Measurements from ENCODE around the gene NTM. TPM values are rescaled to one million over a fixed set of nuclear protein-coding genes. Genes with fewer than 3 reads are reported as not detected.

The NTM gene
- total RNA-seq, 1 experiment from 2014 or later: 16.4 TPM

DNA sequence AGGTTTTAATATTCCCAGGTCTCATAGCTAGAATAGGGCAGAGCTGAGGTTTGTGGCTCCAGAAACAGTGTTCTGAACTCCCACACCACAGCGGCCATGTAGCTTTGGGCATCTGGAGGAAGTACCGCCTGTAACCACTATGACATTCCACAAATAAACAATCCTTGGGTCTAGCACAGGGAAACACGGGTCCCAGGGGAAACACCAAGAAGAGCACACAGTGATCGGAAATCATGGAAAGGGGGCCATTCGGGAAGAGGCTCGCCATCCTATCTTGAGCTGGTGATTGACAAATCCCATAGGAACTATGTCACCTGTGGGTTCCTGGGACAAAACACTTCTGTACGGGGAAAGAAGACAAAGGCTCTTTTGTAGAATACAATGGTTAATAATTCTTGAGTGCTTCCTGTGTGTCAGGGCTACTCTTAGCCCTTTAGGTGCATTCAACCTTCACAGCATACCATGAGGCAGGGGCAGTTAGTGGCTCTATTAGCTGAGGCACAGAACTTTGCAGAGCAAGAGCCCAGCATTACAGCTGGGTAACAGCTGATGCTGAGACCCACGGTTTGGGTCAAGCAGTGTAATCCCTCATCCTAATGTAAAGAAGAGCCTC lies 514.2 kb downstream of the NTM start:
- POLR2A ChIA-PET: no interaction called here
- no peaks in the 10 kb centered on the region for H3K9me3 Mint-ChIP-seq
- no peak for DNase-seq (ENCODE audit: low spot score)
- ATAC-seq: no peak
- H3K4me3 Mint-ChIP-seq: no peak overlapping the region
- no peaks in the 10 kb centered on the region; the same call in 1 of the 2 replicates for H3K27me3 Mint-ChIP-seq (ENCODE audit: low read depth)
- TF ChIP-seq NFYB (CRISPR knock-in tag; conservative IDR thresholded peaks at IDR 0.05; ENCODE audit: low read depth): no peak
- TF ChIP-seq, protein P1, sequence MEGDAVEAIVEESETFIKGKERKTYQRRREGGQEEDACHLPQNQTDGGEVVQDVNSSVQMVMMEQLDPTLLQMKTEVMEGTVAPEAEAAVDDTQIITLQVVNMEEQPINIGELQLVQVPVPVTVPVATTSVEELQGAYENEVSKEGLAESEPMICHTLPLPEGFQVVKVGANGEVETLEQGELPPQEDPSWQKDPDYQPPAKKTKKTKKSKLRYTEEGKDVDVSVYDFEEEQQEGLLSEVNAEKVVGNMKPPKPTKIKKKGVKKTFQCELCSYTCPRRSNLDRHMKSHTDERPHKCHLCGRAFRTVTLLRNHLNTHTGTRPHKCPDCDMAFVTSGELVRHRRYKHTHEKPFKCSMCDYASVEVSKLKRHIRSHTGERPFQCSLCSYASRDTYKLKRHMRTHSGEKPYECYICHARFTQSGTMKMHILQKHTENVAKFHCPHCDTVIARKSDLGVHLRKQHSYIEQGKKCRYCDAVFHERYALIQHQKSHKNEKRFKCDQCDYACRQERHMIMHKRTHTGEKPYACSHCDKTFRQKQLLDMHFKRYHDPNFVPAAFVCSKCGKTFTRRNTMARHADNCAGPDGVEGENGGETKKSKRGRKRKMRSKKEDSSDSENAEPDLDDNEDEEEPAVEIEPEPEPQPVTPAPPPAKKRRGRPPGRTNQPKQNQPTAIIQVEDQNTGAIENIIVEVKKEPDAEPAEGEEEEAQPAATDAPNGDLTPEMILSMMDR (IDR thresholded peaks at IDR 0.05): no peak
- no peak for TF ChIP-seq KAT7 (CRISPR knock-in tag; IDR thresholded peaks at IDR 0.05; ENCODE audit: borderline replicate concordance)
- no peak for TF ChIP-seq ZNF425 (CRISPR knock-in tag; conservative IDR thresholded peaks at IDR 0.05)
- TF ChIP-seq FOXP1 (CRISPR knock-in tag; IDR thresholded peaks at IDR 0.05; ENCODE audit: borderline replicate concordance): no peak
- TF ChIP-seq SMAD3 (CRISPR knock-in tag; IDR thresholded peaks at IDR 0.05; ENCODE audit: borderline replicate concordance): no peak
- TF ChIP-seq, protein P2, sequence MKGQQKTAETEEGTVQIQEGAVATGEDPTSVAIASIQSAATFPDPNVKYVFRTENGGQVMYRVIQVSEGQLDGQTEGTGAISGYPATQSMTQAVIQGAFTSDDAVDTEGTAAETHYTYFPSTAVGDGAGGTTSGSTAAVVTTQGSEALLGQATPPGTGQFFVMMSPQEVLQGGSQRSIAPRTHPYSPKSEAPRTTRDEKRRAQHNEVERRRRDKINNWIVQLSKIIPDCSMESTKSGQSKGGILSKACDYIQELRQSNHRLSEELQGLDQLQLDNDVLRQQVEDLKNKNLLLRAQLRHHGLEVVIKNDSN (CRISPR knock-in tag; IDR thresholded peaks at IDR 0.05): no peak
- TF ChIP-seq, protein P3, sequence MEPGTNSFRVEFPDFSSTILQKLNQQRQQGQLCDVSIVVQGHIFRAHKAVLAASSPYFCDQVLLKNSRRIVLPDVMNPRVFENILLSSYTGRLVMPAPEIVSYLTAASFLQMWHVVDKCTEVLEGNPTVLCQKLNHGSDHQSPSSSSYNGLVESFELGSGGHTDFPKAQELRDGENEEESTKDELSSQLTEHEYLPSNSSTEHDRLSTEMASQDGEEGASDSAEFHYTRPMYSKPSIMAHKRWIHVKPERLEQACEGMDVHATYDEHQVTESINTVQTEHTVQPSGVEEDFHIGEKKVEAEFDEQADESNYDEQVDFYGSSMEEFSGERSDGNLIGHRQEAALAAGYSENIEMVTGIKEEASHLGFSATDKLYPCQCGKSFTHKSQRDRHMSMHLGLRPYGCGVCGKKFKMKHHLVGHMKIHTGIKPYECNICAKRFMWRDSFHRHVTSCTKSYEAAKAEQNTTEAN (CRISPR knock-in tag; IDR thresholded peaks at IDR 0.05): no peak
- no peak for TF ChIP-seq SMAD4 (CRISPR knock-in tag; IDR thresholded peaks at IDR 0.05)
- TF ChIP-seq, protein P4, sequence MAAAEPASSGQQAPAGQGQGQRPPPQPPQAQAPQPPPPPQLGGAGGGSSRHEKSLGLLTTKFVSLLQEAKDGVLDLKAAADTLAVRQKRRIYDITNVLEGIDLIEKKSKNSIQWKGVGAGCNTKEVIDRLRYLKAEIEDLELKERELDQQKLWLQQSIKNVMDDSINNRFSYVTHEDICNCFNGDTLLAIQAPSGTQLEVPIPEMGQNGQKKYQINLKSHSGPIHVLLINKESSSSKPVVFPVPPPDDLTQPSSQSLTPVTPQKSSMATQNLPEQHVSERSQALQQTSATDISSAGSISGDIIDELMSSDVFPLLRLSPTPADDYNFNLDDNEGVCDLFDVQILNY (CRISPR knock-in tag; IDR thresholded peaks at IDR 0.05): no peak
- TF ChIP-seq PREB (CRISPR knock-in tag; IDR thresholded peaks at IDR 0.05; ENCODE audit: borderline replicate concordance): no peak
- CTCF ChIA-PET: interaction anchor here (0.6 to 4.1 kb wide), 11 partner anchors 16 to 347 kb away, joined by 3 to 30 read pairs (median 5); no protein-coding TSS in a partner anchor
- H3K27ac Mint-ChIP-seq: no peak overlapping the region
- no peaks in the 10 kb centered on the region for H3K36me3 Mint-ChIP-seq
- peaks cover 26% of the 10 kb centered on the region for H3K4me1 Mint-ChIP-seq

DNA sequence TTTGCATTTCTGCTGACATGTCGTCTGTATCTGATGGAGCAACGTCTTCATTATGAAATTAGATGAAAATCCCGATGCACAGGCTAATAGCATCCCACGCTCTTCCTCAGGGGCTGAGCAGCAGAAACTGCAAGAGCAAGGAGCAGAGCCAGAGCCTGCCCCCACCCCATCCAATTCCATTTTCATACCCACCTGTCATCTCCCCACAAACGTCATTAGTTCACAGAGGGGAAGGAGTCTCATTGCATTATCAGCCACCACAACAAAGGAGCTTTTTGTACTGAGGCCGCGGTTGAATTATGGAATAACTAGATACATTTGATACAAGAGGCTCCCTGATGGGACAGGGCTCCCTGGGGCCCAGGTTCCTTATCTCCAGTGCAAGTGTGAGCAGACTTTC lies 515.0 kb downstream of the NTM start:
- Mint-ChIP-seq H3K27ac (no peak overlapping the region), H3K27me3 (ENCODE audit: low read depth) (no peaks in the 10 kb centered on the region; the same call in 1 of the 2 replicates), H3K9me3 (no peaks in the 10 kb centered on the region), H3K4me3 (no peak overlapping the region), H3K4me1 (peaks cover 17% of the 10 kb centered on the region), H3K36me3 (no peaks in the 10 kb centered on the region)
- ChIA-PET CTCF (interaction anchor here (1.4 to 4.1 kb wide), 4 partner anchors 16 to 191 kb away, joined by 5 to 30 read pairs (median 10); no protein-coding TSS in a partner anchor), POLR2A (no interaction called here)
- no peak for DNase-seq (ENCODE audit: low spot score)
- ATAC-seq: no peak
- no peak for TF ChIP-seq PREB (CRISPR knock-in tag; IDR thresholded peaks at IDR 0.05; ENCODE audit: borderline replicate concordance)
- TF ChIP-seq TEAD1 (CRISPR knock-in tag; IDR thresholded peaks at IDR 0.05): no peak
- TF ChIP-seq EMX1 (CRISPR knock-in tag; IDR thresholded peaks at IDR 0.05): no peak
- TF ChIP-seq CDX4 (CRISPR knock-in tag; IDR thresholded peaks at IDR 0.05; ENCODE audit: borderline replicate concordance): no peak
- TF ChIP-seq ZMAT4 (CRISPR knock-in tag; IDR thresholded peaks at IDR 0.05): no peak
- TF ChIP-seq SMAD4 (CRISPR knock-in tag; IDR thresholded peaks at IDR 0.05): no peak
- TF ChIP-seq NFATC4 (CRISPR knock-in tag; IDR thresholded peaks at IDR 0.05): no peak
